ENCODE data around the gene RACGAP1. TPM values are rescaled to one million over a fixed set of nuclear protein-coding genes. Genes with fewer than 3 reads are reported as not detected.

The RACGAP1 gene
- total and polyA plus RNA-seq, 2 of the 8 experiments (the other 6 are each of a cell fraction or from before 2014, with no cell fraction given): 18.0 to 66.3 TPM

DNA sequence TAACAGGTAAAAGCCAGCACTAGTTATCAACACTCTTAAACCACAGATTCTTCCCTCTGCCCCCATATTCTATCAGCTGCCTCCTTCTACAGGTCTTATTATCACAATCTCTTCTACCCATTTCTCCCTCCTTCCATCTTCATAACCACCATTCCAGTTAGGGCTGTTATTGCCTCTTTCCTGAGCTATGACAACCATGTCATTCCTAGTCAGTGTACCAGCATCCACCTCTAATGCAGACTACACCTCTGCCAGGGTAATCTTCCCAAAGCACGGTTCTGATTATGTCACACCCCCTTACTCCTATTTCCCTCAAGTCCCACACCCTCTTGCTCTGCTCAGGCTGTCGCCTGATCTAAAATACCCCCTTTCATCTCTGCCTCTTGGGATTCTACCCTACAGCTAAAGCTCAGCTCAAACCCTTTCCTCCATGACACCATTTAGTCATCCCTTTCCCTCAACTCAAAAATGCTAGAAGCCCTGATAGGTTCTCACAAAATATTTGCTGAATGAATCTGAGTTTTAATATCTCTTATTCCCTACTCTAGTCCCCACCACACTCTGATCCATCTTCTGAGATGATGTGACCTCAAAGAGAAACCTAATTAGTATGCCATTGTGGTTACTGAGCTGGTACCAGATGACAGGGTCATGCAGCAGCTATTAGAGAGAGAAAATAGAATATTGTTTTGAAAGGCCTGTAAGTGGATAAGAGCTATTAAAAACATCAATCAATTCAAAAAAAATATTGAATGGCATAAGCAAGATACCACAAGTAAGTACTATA, 11.7 kb downstream of the RACGAP1 start:
- peaks cover 4% of the 10 kb centered on the region for H3K79me1 ChIP-seq (ENCODE audit: low read depth, low read length)
- peaks cover 0 to 2% (median 0%) of the 10 kb centered on the region in 4 experiments; a peak in 1 of 7 replicates for H3K4me1 ChIP-seq (replicated peaks in 1 of 4; ENCODE audit: control insufficient read depth in 3 of 4, insufficient read depth in 4 of 4, low read length in 3 of 4)
- H4K20me1 ChIP-seq (replicated peaks in 1 of 2; ENCODE audit: control insufficient read depth in 1 of 2, insufficient read depth in 2 of 2, low read length in 2 of 2): no peaks in the 10 kb centered on the region
- peaks cover 0 to 22% of the 10 kb centered on the region in 2 experiments; a peak in 2 of 4 replicates for H3K79me2 ChIP-seq (ENCODE audit: control insufficient read depth in 1 of 2, insufficient read depth in 2 of 2, low read length in 2 of 2)
- no peak overlapping the region for H3K27ac ChIP-seq (ENCODE audit: low read depth, low read length)
- no peak overlapping the region for H2BK12ac ChIP-seq (ENCODE audit: low read depth, low read length)
- no peak for DNase-seq (ENCODE audit: low read depth in 1 of 2, low spot score in 2 of 2)
- no peak overlapping the region for H2AK5ac ChIP-seq (ENCODE audit: low read depth, low read length)
- peaks cover 2% of the 10 kb centered on the region; the same call in 1 of the 2 replicates for H3K23me2 ChIP-seq (ENCODE audit: low read depth, low read length)
- H3K9me3 ChIP-seq (ENCODE audit: insufficient read depth in 2 of 2, low read depth in 1 of 2, low read length in 1 of 2): no peaks in the 10 kb centered on the region
- H2BK120ac ChIP-seq (replicated peaks; ENCODE audit: low read depth, low read length): no peak overlapping the region
- no peak overlapping the region for H3K4ac ChIP-seq (replicated peaks; ENCODE audit: insufficient read length, low read depth, low read length)
- H2AFZ ChIP-seq (ENCODE audit: low read length): no peak overlapping the region
- no peak overlapping the region for H3K56ac ChIP-seq (replicated peaks; ENCODE audit: insufficient read length, low read depth, low read length)
- no peak overlapping the region for H2BK20ac ChIP-seq (ENCODE audit: low read length)
- CTCF ChIA-PET (ENCODE audit: partially characterized antibody): interaction anchor here (0.8 to 1.9 kb wide), 4 partner anchors 10 to 236 kb away, joined by 3 to 8 read pairs (median 4); no protein-coding TSS in a partner anchor
- no peak overlapping the region; a peak in 1 of 7 replicates for H3K9ac ChIP-seq (replicated peaks in 1 of 4; ENCODE audit: extremely low read depth in 1 of 4, low read depth in 3 of 4, low read length in 3 of 4)
- H3K4me2 ChIP-seq (ENCODE audit: insufficient read depth in 1 of 2, low read depth in 2 of 2, low read length in 2 of 2): no peak overlapping the region
- peaks cover 0 to 12% (median 2%) of the 10 kb centered on the region in 4 experiments; a peak in 2 of 8 replicates for H3K36me3 ChIP-seq (ENCODE audit: control insufficient read depth in 2 of 4, insufficient read depth in 4 of 4, low read length in 3 of 4)
- no peak overlapping the region for H4K91ac ChIP-seq (replicated peaks; ENCODE audit: insufficient read length, low read length)
- FAIRE-seq: no peak
- no peak overlapping the region for H3K14ac ChIP-seq (ENCODE audit: insufficient read length)
- no peak overlapping the region for H3K23ac ChIP-seq (ENCODE audit: insufficient read length)
- H2BK5ac ChIP-seq (ENCODE audit: low read depth, low read length): no peak overlapping the region
- POLR2A ChIA-PET (ENCODE audit: partially characterized antibody): no interaction called here
- H3K4me3 ChIP-seq (ENCODE audit: extremely low read depth in 1 of 4, insufficient read depth in 2 of 4, low read depth in 3 of 4, low read length in 4 of 4): no peak overlapping the region
- H3K18ac ChIP-seq (ENCODE audit: extremely low read depth, low read length): no peak overlapping the region
- 83% methylated on average over 2 of the region's 2 CpGs; no CpG with 5 or more reads in 1 of the 2 experiments for WGBS, 2 experiments (ENCODE audit: extremely low coverage in 1 of 2, insufficient coverage in 1 of 2, insufficient read length in 1 of 2, insufficient replicate concordance in 2 of 2, low coverage in 1 of 2, low lambda C conversion rate in 2 of 2, missing lambda C conversion rate in 1 of 2)
- H3K27me3 ChIP-seq (replicated peaks in 1 of 4; ENCODE audit: control insufficient read depth in 3 of 4, extremely low read depth in 1 of 4, insufficient read depth in 3 of 4, low read length in 3 of 4): no peaks in the 10 kb centered on the region
- H4K8ac ChIP-seq (ENCODE audit: extremely low read depth, insufficient read depth, low read length): no peak overlapping the region
- no peak overlapping the region for H4K5ac ChIP-seq (ENCODE audit: insufficient read length, low read depth, low read length)
- H2BK15ac ChIP-seq (ENCODE audit: low read length): no peak overlapping the region
- TF ChIP-seq KDM5A (IDR thresholded peaks at IDR 0.05; ENCODE audit: low read length) (no peak), EGR1 (IDR thresholded peaks at IDR 0.05; ENCODE audit: borderline replicate concordance, low read depth, low read length) (no peak), JUND (IDR thresholded peaks at IDR 0.05; ENCODE audit: low read length) (no peak), MAFK (IDR thresholded peaks at IDR 0.05; ENCODE audit: low read depth, low read length) (no peak), CTCF (IDR thresholded peaks at IDR 0.05; ENCODE audit: control extremely low read depth in 1 of 3, insufficient read depth in 1 of 3, low read depth in 1 of 3, low read length in 3 of 3) (no peak)
